NCI-H748 treated with DMSO at 0.1 percent for 48 hours (cell line): ENCODE measurements around the gene NDC80.
"Not testable (repeated sequence)": the region's sequence is repeated elsewhere in the genome, so short reads cannot be mapped to it uniquely, and the experiment has no call there.

Experiments used
- DNase-seq: peaks from one replicate; lab custom pipeline; 2025; lab: John Stamatoyannopoulos, UW

The NDC80 gene

GRCh38 chr18:2627821-2628276, 56.5 kb downstream of the NDC80 start:
- no peak for DNase-seq

GRCh38 chr18:2629003-2629402, 57.6 kb downstream of the NDC80 start:
- DNase-seq: no peak

GRCh38 chr18:2635586-2635985, 64.2 kb downstream of the NDC80 start:
- DNase-seq: no peak

GRCh38 chr18:2636126-2636631, 64.8 kb downstream of the NDC80 start:
- DNase-seq: no peak

- no peak for DNase-seq
These were observed 70.3 kb downstream of the NDC80 start for GRCh38 chr18:2641638-2642037.

GRCh38 chr18:2642771-2643170, 71.4 kb downstream of the NDC80 start:
- DNase-seq: no peak

GRCh38 chr18:2644535-2644934, 73.2 kb downstream of the NDC80 start:
- DNase-seq: no peak

GRCh38 chr18:2651981-2652380, 80.6 kb downstream of the NDC80 start:
- DNase-seq: no peak

GRCh38 chr18:2653467-2653866, 82.1 kb downstream of the NDC80 start:
- DNase-seq: no peak

- peak; percentile 28 for DNase-seq
These were observed 83.0 kb downstream of the NDC80 start for GRCh38 chr18:2654169-2654927.

GRCh38 chr18:2654928-2655177, 83.5 kb downstream of the NDC80 start:
- no peak for DNase-seq

- peak; percentile 71 for DNase-seq
These were observed 84.0 kb downstream of the NDC80 start, which contains the start of gene SMCHD1 for GRCh38 chr18:2655178-2655953. TSS of gene SMCHD1 (plus strand) at chr18:2655726. CDS start at chr18:2656076, 350 bp downstream.

GRCh38 chr18:2655954-2656236, 84.5 kb downstream of the NDC80 start:
- no peak for DNase-seq

- DNase-seq: peak; percentile 21
These were observed 85.1 kb downstream of the NDC80 start for GRCh38 chr18:2656237-2656980.

GRCh38 chr18:2656981-2657512, 85.7 kb downstream of the NDC80 start:
- no peak for DNase-seq

GRCh38 chr18:2657788-2658458, 86.6 kb downstream of the NDC80 start:
- peak; percentile 2 for DNase-seq

GRCh38 chr18:2660849-2661248, 89.5 kb downstream of the NDC80 start:
- DNase-seq: not testable (repeated sequence)

- not testable (repeated sequence) for DNase-seq
These were observed 90.9 kb downstream of the NDC80 start for GRCh38 chr18:2662288-2662687.

GRCh38 chr18:2662990-2663389, 91.6 kb downstream of the NDC80 start:
- DNase-seq: no peak
